GM12878 (cell line): Measurements from ENCODE around the gene CAPN14. TPM values are rescaled to one million over a fixed set of nuclear protein-coding genes. Genes with fewer than 3 reads are reported as not detected.

ENCODE experiments used
- BACH1 ChIP-seq: fragments of 450-650 bp; IDR thresholded peaks from 2 replicates; pipeline ENCODE4 v1.6.1; 2017; ENCODE audit warnings: mild to moderate bottlenecking, borderline replicate concordance
- CEBPB ChIP-seq, 2 experiments: fragments of 150-350 bp in 1 of 2; IDR thresholded peaks; 2 replicates each; pipeline ENCODE4 v1.6.1; 2012 to 2014; ENCODE audit warnings: low read depth in 2 of 2, low read length in 2 of 2, borderline replicate concordance in 1 of 2, inconsistent platforms in 1 of 2
- CHD1 ChIP-seq: IDR thresholded peaks from 2 replicates; pipeline ENCODE4 v1.6.1; 2012; ENCODE audit warnings: low read depth, low read length, improper control_type of control experiment
- EED ChIP-seq: sonication (generic); IDR thresholded peaks from 2 replicates; pipeline ENCODE4 v1.6.1; 2016; ENCODE audit warnings: antibody characterized with exemption, low read depth
- EGR1 ChIP-seq, 2 experiments: IDR thresholded peaks; 1 replicate in 1 of 2; 2 replicates in 1 of 2; pipeline ENCODE4 v1.6.1; 2011 to 2012; ENCODE audit warnings: low read depth in 2 of 2, low read length in 2 of 2, borderline replicate concordance in 1 of 2, mild to moderate bottlenecking in 1 of 2, moderate library complexity in 1 of 2
- ESRRA ChIP-seq: IDR thresholded peaks from 2 replicates; pipeline ENCODE4 v1.6.1; 2012; ENCODE audit warnings: mild to moderate bottlenecking, low read length, improper control_type of control experiment
- HDAC6 ChIP-seq: fragments of 200-600 bp; sonication (generic); IDR thresholded peaks from one replicate; pipeline ENCODE4 v1.8.0; 2017; ENCODE audit warnings: antibody characterized with exemption; ENCODE audit not compliant: unreplicated experiment
- IRF5 ChIP-seq: fragments of 450-650 bp; IDR thresholded peaks from 2 replicates; pipeline ENCODE4 v1.6.1; 2017; ENCODE audit warnings: borderline replicate concordance
- KDM1A ChIP-seq: fragments of 200-600 bp; sonication (generic); IDR thresholded peaks from 2 replicates; pipeline ENCODE4 v1.6.1; 2016; ENCODE audit warnings: borderline replicate concordance
- MEF2A ChIP-seq: IDR thresholded peaks from 2 replicates; pipeline ENCODE4 v1.6.1; 2011; ENCODE audit warnings: low read depth, mild to moderate bottlenecking, low read length, moderate library complexity; ENCODE audit not compliant: insufficient read depth
- MTA2 ChIP-seq: fragments of 450-650 bp; IDR thresholded peaks from 2 replicates; pipeline ENCODE4 v1.6.1; 2016; ENCODE audit warnings: low read depth, mild to moderate bottlenecking, moderate library complexity
- MTA3 ChIP-seq: IDR thresholded peaks from 2 replicates; pipeline ENCODE4 v1.6.1; 2012; ENCODE audit warnings: low read length, inconsistent platforms, borderline replicate concordance
- RBBP5 ChIP-seq: fragments of 200-600 bp; sonication (generic); conservative IDR thresholded peaks from 2 replicates; pipeline ENCODE4 v1.6.1; 2016
- SIX5 ChIP-seq: IDR thresholded peaks from 2 replicates; pipeline ENCODE4 v1.6.1; 2011; ENCODE audit warnings: mild to moderate bottlenecking, low read depth, low read length, moderate library complexity; ENCODE audit not compliant: severe bottlenecking
- SMC3 ChIP-seq: IDR thresholded peaks from 2 replicates; pipeline ENCODE4 v1.6.1; 2011; ENCODE audit warnings: low read length, improper control_type of control experiment, borderline replicate concordance
- SRF ChIP-seq, 2 experiments: IDR thresholded peaks; 2 replicates each; pipeline ENCODE4 v1.6.1; 2011; ENCODE audit warnings: low read depth in 2 of 2, low read length in 2 of 2, mild to moderate bottlenecking in 1 of 2, moderate library complexity in 1 of 2
- TAF1 ChIP-seq: IDR thresholded peaks from 2 replicates; pipeline ENCODE4 v1.6.1; 2011; ENCODE audit warnings: mild to moderate bottlenecking, low read depth, low read length, borderline replicate concordance
- WRNIP1 ChIP-seq: IDR thresholded peaks from 2 replicates; pipeline ENCODE4 v1.6.1; 2011; ENCODE audit warnings: low read depth, low read length, improper control_type of control experiment, borderline replicate concordance
- ZBTB33 ChIP-seq: fragments of 450-650 bp; IDR thresholded peaks from 2 replicates; pipeline ENCODE4 v1.6.1; 2017; ENCODE audit warnings: mild to moderate bottlenecking
- ZBTB4 ChIP-seq: fragments of 450-650 bp; formaldehyde crosslinking; IDR thresholded peaks from 2 replicates; pipeline ENCODE4 v1.4.0; 2022; ENCODE audit warnings: mild to moderate bottlenecking, moderate library complexity
- ZNF384 ChIP-seq: IDR thresholded peaks from 2 replicates; pipeline ENCODE4 v1.6.1; 2012; ENCODE audit warnings: low read depth, mild to moderate bottlenecking, low read length, improper control_type of control experiment, borderline replicate concordance
- polyA plus RNA-seq, 11 experiments: library from polyadenylated mRNA; depleted of rRNA in 4 of 11; unstranded in 6 of 11; stranded (reverse) in 5 of 11; fragments of >200 nt; fragmentation: Nextera tagmentation in 4 of 11; fragmentation: Illumina TruSeq in 1 of 11; extraction: Ambion mirVana in 4 of 11; extraction: Trizol in 1 of 11; gene quantifications; 1 replicate in 1 of 11; 2 replicates in 10 of 11; pipeline versions ENCODE4 v1.2.1 to v1.2.3, GENCODE V29; 2011 to 2016; ENCODE audit warnings: inconsistent platforms in 2 of 11, missing spikeins in 2 of 11, low read depth in 1 of 11
- total RNA-seq, 4 experiments: library from RNA; depleted of rRNA in 3 of 4; stranded (reverse); fragments of >200 nt in 3 of 4; fragmentation: Illumina TruSeq in 1 of 4; extraction: Trizol in 1 of 4; gene quantifications; 2 replicates each; pipeline versions ENCODE4 v1.2.1 to v1.2.3, GENCODE V29; 2013 to 2021

Gene CAPN14
- total and polyA plus RNA-seq, 10 of the 15 experiments (the other 5 are each of a cell fraction or from before 2014, with no cell fraction given) = 0.08 to 1.5 (median 1.1) TPM

GRCh38 chr2:31233741-31234682 lies 16.7 kb upstream of the CAPN14 start, which contains the start of gene EHD3 (continued):
- TF ChIP-seq ZBTB4 (CRISPR knock-in tag) (no peak), ZNF384 (no peak), SMC3 (peak; percentile 19; the same call in 1 of the 2 replicates), TAF1 (0 out of 2 replicates have a peak, but pooled peaks have one; percentile 17), SRF (IDR thresholded peaks at IDR 0.05; ENCODE audit: low read depth in 2 of 2, low read length in 2 of 2) (no peak), RBBP5 (no peak), HDAC6 (no peak), ESRRA (no peak), BACH1 (no peak; the same call in 1 of the 2 replicates), CHD1 (no peak), IRF5 (no peak), SIX5 (peak; percentile 73), CEBPB (IDR thresholded peaks at IDR 0.05; ENCODE audit: borderline replicate concordance in 1 of 2, low read depth in 2 of 2, low read length in 2 of 2) (no peak), KDM1A (no peak), MEF2A (no peak), EGR1 (IDR thresholded peaks at IDR 0.05; ENCODE audit: borderline replicate concordance in 1 of 2, low read depth in 2 of 2, low read length in 2 of 2) (no peak), WRNIP1 (no peak), MTA2 (no peak), ZBTB33 (no peak), MTA3 (no peak), EED (no peak)
